Stomach (tissue), 4 donors: ENCODE measurements around the gene AJAP1.

Experiments used
- CTCF ChIP-seq, 7 experiments: fragments of 450-650 bp in 4 of 7; fragments of 200-600 bp in 3 of 7; sonication (generic) in 3 of 7; IDR thresholded peaks; one replicate each; pipeline ENCODE4 v1.5.1; 2016 to 2019; ENCODE audit warnings: antibody characterized with exemption in 7 of 7, control low read depth in 2 of 7, mild to moderate bottlenecking in 1 of 7
- EP300 ChIP-seq: sonication (generic); formaldehyde crosslinking; IDR thresholded peaks from one replicate; pipeline ENCODE4 v1.6.1; 2017; ENCODE audit warnings: antibody characterized with exemption

- TF ChIP-seq CTCF (IDR thresholded peaks at IDR 0.05) (no peak), EP300 (no peak)
Observed at GRCh38 chr1:4796161-4797015, 142.0 kb downstream of the AJAP1 start.
